Osteocyte (in vitro differentiated cells): Measurements from ENCODE around the gene RNF114. TPM values are rescaled to one million over a fixed set of nuclear protein-coding genes. Genes with fewer than 3 reads are reported as not detected.
A peak's percentile ranks its signal among the peaks of the same experiment; 100 is the strongest.

Experiments
- DNase-seq: peaks from one replicate; pipeline ENCODE4 v3.0.0; 2021; ENCODE audit warnings: mixed read lengths; ENCODE audit not compliant: unreplicated experiment; ENCODE audit errors: extremely low spot score
- H3K27ac Mint-ChIP-seq: one replicate; pipeline ENCODE4 v1.8.0; 2021; ENCODE audit warnings: mild to moderate bottlenecking, mixed read lengths; ENCODE audit not compliant: unreplicated experiment
- H3K27me3 Mint-ChIP-seq: one replicate; pipeline ENCODE4 v1.8.0; 2021; ENCODE audit warnings: mixed read lengths; ENCODE audit not compliant: unreplicated experiment
- H3K36me3 Mint-ChIP-seq: one replicate; pipeline ENCODE4 v1.8.0; 2021; ENCODE audit warnings: mixed read lengths; ENCODE audit not compliant: unreplicated experiment
- H3K4me1 Mint-ChIP-seq: one replicate; pipeline ENCODE4 v1.8.0; 2021; ENCODE audit warnings: mixed read lengths; ENCODE audit not compliant: unreplicated experiment
- H3K4me3 Mint-ChIP-seq: one replicate; pipeline ENCODE4 v1.8.0; 2021; ENCODE audit warnings: mild to moderate bottlenecking, moderate library complexity, mixed read lengths; ENCODE audit not compliant: unreplicated experiment
- H3K9me3 Mint-ChIP-seq: one replicate; pipeline ENCODE4 v1.8.0; 2021; ENCODE audit warnings: mixed read lengths; ENCODE audit not compliant: unreplicated experiment
- long read RNA-seq: library from polyadenylated mRNA; unstranded; transcript quantifications from one replicate; pipeline ENCODE4 v2.0.0, GENCODE V29; 2021
- total RNA-seq: library from RNA; stranded (reverse); gene quantifications from 2 replicates; pipeline ENCODE4 v1.2.1, GENCODE V29; 2021
- TF ChIP-seq, protein P1 (sequence below): fragments of 200-600 bp; sonication (generic); IDR thresholded peaks from 2 replicates; pipeline ENCODE4 v1.5.0; 2021; ENCODE audit warnings: antibody characterized with exemption, mild to moderate bottlenecking, moderate library complexity

Gene RNF114, protein sequence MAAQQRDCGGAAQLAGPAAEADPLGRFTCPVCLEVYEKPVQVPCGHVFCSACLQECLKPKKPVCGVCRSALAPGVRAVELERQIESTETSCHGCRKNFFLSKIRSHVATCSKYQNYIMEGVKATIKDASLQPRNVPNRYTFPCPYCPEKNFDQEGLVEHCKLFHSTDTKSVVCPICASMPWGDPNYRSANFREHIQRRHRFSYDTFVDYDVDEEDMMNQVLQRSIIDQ
- 64.9 and 65.1 TPM in 2 replicates for total RNA-seq
- long read RNA-seq, transcript RNF114-201 (6 exons, 2,503 nt): major isoform, 461 of 512 reads
- long read RNA-seq, transcript RNF114-204 (5 exons, 624 nt): minor isoform, 8 of 512 reads
- long read RNA-seq, partial matches to known transcripts: 23 of 512 reads
- long read RNA-seq, other reads (novel, unspliced or antisense): 16 of 512 reads

DNA sequence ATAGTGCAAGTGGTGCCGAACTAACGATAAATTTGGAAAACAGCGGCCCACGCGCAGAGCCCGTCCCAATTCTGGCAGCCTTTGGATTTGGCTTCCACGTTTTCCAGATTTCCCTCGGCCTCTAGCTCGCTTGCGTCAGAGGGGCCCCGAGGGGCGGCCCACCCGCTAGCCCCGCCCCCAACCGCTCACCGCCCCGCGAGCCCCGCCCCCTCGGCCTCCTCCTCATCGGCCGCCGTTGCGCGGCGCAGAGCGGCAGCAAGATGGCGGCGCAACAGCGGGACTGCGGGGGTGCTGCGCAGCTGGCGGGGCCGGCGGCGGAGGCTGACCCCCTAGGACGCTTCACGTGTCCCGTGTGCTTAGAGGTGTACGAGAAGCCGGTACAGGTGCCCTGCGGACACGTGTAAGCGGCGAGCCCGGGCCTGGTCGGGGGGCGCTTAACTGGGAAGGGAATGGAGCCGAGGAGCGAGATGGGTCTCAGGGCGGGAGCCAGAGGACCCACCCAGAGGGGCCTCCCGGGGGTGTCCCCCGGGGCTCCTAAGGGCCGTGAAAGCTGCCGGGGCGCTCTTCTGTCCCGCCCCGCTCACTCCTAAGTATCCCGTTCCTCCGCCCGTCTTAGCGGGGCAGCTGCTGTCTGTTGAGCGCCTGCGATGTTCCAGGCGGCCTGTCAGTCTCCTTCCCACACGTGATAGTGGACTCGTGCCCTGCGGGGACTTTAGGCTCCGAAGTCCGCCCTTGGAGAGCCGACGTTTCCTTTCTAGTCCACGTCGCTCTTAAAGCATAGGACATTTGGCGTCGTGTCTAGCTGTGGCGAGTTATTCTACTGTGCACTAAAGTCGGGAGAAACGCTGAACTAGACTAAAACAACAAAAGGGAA lies at the start of gene RNF114:
TSS of gene RNF114 (plus strand) at position 245 of the 874 bp plus-strand sequence. CDS start at position 261, 16 bp downstream.
- peak; percentile 96 for DNase-seq
- Mint-ChIP-seq H3K27me3 (no peaks in the 10 kb centered on the region), H3K4me3 (peak within 1 kb of the TSS; percentile 95), H3K27ac (peak within 1 kb of the TSS; percentile 91), H3K4me1 (peaks cover 36% of the 10 kb centered on the region), H3K9me3 (no peaks in the 10 kb centered on the region), H3K36me3 (peaks cover 9% of the 10 kb centered on the region)
- TF ChIP-seq, protein P1, sequence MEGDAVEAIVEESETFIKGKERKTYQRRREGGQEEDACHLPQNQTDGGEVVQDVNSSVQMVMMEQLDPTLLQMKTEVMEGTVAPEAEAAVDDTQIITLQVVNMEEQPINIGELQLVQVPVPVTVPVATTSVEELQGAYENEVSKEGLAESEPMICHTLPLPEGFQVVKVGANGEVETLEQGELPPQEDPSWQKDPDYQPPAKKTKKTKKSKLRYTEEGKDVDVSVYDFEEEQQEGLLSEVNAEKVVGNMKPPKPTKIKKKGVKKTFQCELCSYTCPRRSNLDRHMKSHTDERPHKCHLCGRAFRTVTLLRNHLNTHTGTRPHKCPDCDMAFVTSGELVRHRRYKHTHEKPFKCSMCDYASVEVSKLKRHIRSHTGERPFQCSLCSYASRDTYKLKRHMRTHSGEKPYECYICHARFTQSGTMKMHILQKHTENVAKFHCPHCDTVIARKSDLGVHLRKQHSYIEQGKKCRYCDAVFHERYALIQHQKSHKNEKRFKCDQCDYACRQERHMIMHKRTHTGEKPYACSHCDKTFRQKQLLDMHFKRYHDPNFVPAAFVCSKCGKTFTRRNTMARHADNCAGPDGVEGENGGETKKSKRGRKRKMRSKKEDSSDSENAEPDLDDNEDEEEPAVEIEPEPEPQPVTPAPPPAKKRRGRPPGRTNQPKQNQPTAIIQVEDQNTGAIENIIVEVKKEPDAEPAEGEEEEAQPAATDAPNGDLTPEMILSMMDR: peak; percentile 10

DNA sequence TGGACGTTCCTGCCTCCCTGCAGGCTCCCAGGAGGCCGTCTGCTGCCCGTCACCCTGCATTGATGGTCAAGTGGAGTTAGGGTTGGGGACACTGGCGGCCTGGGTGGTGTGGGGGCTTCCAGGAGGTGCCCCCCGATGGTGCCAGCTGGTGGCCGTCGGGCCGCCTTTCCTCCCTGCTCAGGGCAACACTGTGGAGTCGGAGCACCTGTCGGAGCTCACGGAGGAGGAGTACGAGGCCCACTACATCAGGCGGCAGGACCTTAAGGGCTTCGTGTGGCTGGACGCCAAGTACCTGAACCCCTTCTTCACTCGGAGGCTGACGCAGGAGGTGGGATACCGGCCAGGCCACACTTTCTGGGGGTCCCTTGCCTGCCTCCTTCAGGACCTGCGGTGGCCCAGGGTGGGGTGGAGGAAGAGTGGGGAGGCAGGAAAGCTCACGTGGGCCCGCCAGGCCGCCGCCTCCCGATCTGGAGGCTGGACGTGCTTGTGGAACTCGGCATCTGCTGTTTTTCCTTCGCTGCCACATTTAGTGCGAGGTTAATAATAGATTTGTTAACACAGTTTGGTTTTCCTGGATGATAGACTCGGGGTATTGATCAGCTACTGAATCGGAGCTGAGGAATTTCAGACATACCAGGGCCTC lies 49.5 kb upstream of the RNF114 start:
- Mint-ChIP-seq H3K4me1 (peaks cover 52% of the 10 kb centered on the region), H3K36me3 (peaks cover 19% of the 10 kb centered on the region), H3K9me3 (no peaks in the 10 kb centered on the region), H3K4me3 (no peak overlapping the region), H3K27me3 (no peaks in the 10 kb centered on the region), H3K27ac (peak overlapping the region; percentile 91)
- DNase-seq: no peak
- TF ChIP-seq, protein P1: no peak

DNA sequence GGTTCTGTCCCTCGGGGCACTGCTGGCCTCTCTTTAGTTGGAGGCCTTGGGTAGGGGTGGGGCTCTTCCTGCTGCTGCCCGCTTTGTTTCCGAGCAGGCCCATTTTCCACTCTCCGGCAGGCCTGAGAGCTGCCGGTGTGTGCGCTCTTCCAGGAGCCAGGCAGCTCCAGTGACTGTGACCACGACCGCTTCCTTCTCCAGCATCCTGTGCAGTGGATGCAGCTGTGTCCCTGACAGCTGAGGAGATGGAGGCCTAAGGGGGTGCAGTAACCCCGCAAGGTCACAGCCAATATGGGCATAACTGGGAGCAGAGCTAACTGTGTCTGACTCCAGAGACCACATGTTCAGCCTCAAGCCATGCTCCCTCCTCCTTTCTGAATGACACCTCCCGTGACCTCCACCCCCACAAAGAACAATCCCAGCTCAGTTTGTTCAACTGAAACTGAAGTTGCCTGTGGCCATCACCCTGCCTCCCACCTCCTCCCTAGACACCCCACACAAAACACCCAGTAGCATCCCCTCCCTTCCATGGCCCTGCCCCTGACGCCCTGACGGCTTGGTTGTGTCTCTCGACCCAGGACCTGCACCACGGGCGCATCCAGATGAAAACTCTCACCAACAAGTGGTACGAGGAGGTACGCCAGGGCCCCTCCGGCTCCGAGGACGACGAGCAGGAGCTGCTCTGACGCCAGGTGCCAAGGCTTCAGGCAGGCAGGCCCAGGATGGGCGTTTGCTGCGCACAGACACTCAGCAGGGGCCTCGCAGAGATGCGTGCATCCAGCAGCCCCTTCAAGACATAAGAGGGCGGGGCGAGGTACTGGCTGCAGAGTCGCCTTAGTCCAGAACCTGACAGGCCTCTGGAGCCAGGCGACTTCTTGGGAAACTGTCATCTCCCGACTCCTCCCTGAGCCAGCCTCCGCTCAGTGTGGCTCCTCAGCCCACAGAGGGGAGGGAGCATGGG lies 48.7 kb upstream of the RNF114 start:
- Mint-ChIP-seq H3K4me3 (no peak overlapping the region), H3K9me3 (no peaks in the 10 kb centered on the region), H3K27me3 (no peaks in the 10 kb centered on the region), H3K4me1 (peaks cover 52% of the 10 kb centered on the region), H3K27ac (peak overlapping the region; percentile 91), H3K36me3 (peaks cover 12% of the 10 kb centered on the region)
- DNase-seq: no peak
- TF ChIP-seq, protein P1: no peak

DNA sequence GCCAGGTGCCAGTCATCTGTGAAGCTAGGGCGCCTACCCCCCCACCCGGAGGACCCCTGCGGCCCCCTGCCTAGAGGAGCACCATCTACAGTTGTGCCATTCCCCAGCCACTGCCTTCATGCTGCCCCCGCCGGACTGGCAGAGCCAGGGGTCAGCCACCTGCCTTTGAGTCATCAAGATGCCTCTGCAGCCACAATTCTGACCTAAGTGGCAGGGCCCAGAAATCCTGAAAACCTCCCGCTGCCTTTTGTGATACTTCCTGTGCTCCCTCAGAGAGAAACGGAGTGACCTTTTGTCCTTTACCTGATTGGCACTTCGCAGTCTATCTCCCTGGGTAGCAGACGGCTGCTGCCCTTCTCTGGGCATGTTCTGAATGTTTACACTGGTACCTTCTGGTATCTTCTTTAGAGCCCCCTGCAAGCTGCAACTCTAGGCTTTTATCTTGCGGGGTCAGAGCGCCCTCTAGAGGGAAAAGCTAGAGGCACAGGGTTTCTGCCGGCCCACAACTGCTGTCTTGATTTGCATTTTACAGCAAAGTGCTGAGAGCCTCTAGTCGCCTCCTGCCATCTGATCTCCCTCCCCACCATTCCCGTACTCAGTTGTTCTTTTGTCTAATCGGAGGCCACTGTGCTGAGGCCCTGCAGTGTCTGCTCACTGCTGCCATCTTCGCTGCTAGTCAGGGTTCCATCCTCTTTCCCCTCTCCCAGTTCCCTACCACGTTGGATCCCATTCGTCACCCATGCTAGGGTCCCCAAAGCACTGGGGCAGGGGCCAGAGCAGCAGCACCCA lies 47.8 kb upstream of the RNF114 start:
- no peak for DNase-seq
- peaks cover 10% of the 10 kb centered on the region for H3K36me3 Mint-ChIP-seq
- TF ChIP-seq, protein P1: peak; percentile 94
- H3K4me1 Mint-ChIP-seq: peaks cover 57% of the 10 kb centered on the region
- H3K9me3 Mint-ChIP-seq: no peaks in the 10 kb centered on the region
- no peaks in the 10 kb centered on the region for H3K27me3 Mint-ChIP-seq
- no peak overlapping the region for H3K4me3 Mint-ChIP-seq
- H3K27ac Mint-ChIP-seq: peak overlapping the region; percentile 72
